ENCODE measurements around the gene GSTT2. TPM values are rescaled to one million over a fixed set of nuclear protein-coding genes. Genes with fewer than 3 reads are reported as not detected.

Gene GSTT2
- total RNA-seq, 6 experiments from 2014 or later: 0.76 TPM; not detected in 5

- H3K27ac ChIP-seq: no peak overlapping the region
- WGBS (ENCODE audit: insufficient coverage, low coverage, low lambda C conversion rate, missing lambda C conversion rate): 44% methylated on average over 2 of the region's 2 CpGs
- ATAC-seq (no peak), DNase-seq (no peak)
- no peak overlapping the region for H3K4me3 ChIP-seq
- TF ChIP-seq POLR2A (IDR thresholded peaks at IDR 0.05) (no peak), CTCF (IDR thresholded peaks at IDR 0.05) (no peak)
- H3K36me3 ChIP-seq: no peaks in the 10 kb centered on the region
- H3K27me3 ChIP-seq: no peaks in the 10 kb centered on the region
- no peaks in the 10 kb centered on the region for H3K9me3 ChIP-seq
- peaks cover 0 to 4% (median 0%) of the 10 kb centered on the region in 4 donors for H3K4me1 ChIP-seq
- intact Hi-C loops (cut with DNase I): no loop called here
Observed at GRCh38 chr22:24028533-24028932, 48.6 kb downstream of the GSTT2 start.

- no peaks in the 10 kb centered on the region for H3K9me3 ChIP-seq
- no peak for DNase-seq
- H3K36me3 ChIP-seq: no peaks in the 10 kb centered on the region
- H3K27me3 ChIP-seq: no peaks in the 10 kb centered on the region
- no peak overlapping the region for H3K27ac ChIP-seq
- ATAC-seq: no peak
- TF ChIP-seq POLR2A (IDR thresholded peaks at IDR 0.05): no peak
- no peak for TF ChIP-seq CTCF (IDR thresholded peaks at IDR 0.05)
- no peak overlapping the region for H3K4me3 ChIP-seq
- intact Hi-C loops (cut with DNase I): no loop called here
- H3K4me1 ChIP-seq: peaks cover 0 to 4% (median 0%) of the 10 kb centered on the region in 4 donors
- no CpG with 5 or more reads among the region's 3 CpGs for WGBS (ENCODE audit: insufficient coverage, low coverage, low lambda C conversion rate, missing lambda C conversion rate)
Observed at GRCh38 chr22:24029304-24029703, 49.4 kb downstream of the GSTT2 start.

GRCh38 chr22:24030186-24030702 is 50.3 kb downstream of the GSTT2 start:
- Histone ChIP-seq H3K4me3 (no peak overlapping the region), H3K4me1 (peaks cover 0 to 4% (median 0%) of the 10 kb centered on the region in 4 donors), H3K9me3 (no peaks in the 10 kb centered on the region), H3K27me3 (no peaks in the 10 kb centered on the region), H3K27ac (no peak overlapping the region), H3K36me3 (no peaks in the 10 kb centered on the region)
- ATAC-seq: no peak
- DNase-seq: no peak
- TF ChIP-seq CTCF (IDR thresholded peaks at IDR 0.05): no peak
- no peak for TF ChIP-seq POLR2A (IDR thresholded peaks at IDR 0.05)
- intact Hi-C loops (cut with DNase I): no loop called here

Other genes with a start within 250 kb of the GSTT2 start
- 1 to 10 TPM in 2 of 6 experiments, under 1 TPM in 4; 0.51 to 1.2 (median 0.85) TPM for gene ZNF70, start 229.0 kb upstream of the GSTT2 start, total RNA-seq
- 1 to 10 TPM in 2 of 6 experiments, under 1 TPM in 3, not detected in 1; 0.59 to 3.9 (median 0.70) TPM for gene VPREB3, start 225.7 kb upstream of the GSTT2 start, total RNA-seq
- not detected for gene C22orf15, start 217.1 kb upstream of the GSTT2 start, total RNA-seq
- 100 to 1,000 TPM; 133 to 416 (median 252) TPM for gene CHCHD10, start 212.2 kb upstream of the GSTT2 start, total RNA-seq
- 1 to 10 TPM in 2 of 6 experiments, under 1 TPM in 4; 0.59 to 1.3 (median 0.90) TPM for gene MMP11, start 207.3 kb upstream of the GSTT2 start, total RNA-seq
- gene SMARCB1, start 193.2 kb upstream of the GSTT2 start, total RNA-seq: 10 to 100 TPM; 19.9 to 70.2 (median 25.3) TPM
- gene DERL3, start 141.1 kb upstream of the GSTT2 start, total RNA-seq: 1 to 10 TPM; 1.1 to 7.1 (median 4.1) TPM
- 1 to 10 TPM; 2.9 to 7.1 (median 5.0) TPM for gene SLC2A11, start 122.3 kb upstream of the GSTT2 start, total RNA-seq
- 100 to 1,000 TPM in 5 of 6 experiments, 10 to 100 TPM in 1; 79.4 to 561 (median 307) TPM for gene MIF, start 85.8 kb upstream of the GSTT2 start, total RNA-seq
- gene GSTT2B, start 18.9 kb upstream of the GSTT2 start, total RNA-seq: 10 to 100 TPM in 2 of 6 experiments, 1 to 10 TPM in 2, under 1 TPM in 1, not detected in 1; 0.50 to 23.7 (median 3.4) TPM
- gene DDTL, start 13.2 kb upstream of the GSTT2 start, total RNA-seq: 1 to 10 TPM in 2 of 6 experiments, not detected in 4; 3.5 to 7.1 TPM
- 100 to 1,000 TPM; 198 to 587 (median 295) TPM for gene DDT, start 5.7 kb upstream of the GSTT2 start, total RNA-seq
- not detected for gene GSTT4, start 25.3 kb downstream of the GSTT2 start, total RNA-seq
- 10 to 100 TPM; 17.1 to 22.8 (median 19.2) TPM for gene CABIN1, start 31.2 kb downstream of the GSTT2 start, total RNA-seq
- gene SUSD2, start 201.4 kb downstream of the GSTT2 start, total RNA-seq: 1 to 10 TPM in 4 of 6 experiments, under 1 TPM in 2; 0.61 to 6.8 (median 2.0) TPM

Measured in right lobe of liver (tissue), 6 donors.